Mesodermal cell (in vitro differentiated cells): ENCODE measurements around the gene GPRIN2. TPM values are rescaled to one million over a fixed set of nuclear protein-coding genes. Genes with fewer than 3 reads are reported as not detected.
"Not testable (repeated sequence)": the region's sequence is repeated elsewhere in the genome, so short reads cannot be mapped to it uniquely, and the experiment has no call there.

ENCODE experiments used
- H3K27ac ChIP-seq: 2 replicates; pipeline ENCODE4 v1.7.0; 2013; ENCODE audit warnings: mild to moderate bottlenecking, low read depth, low read length, moderate library complexity; ENCODE audit not compliant: severe bottlenecking
- H3K36me3 ChIP-seq: 2 replicates; pipeline ENCODE4 v1.7.1; 2013; ENCODE audit warnings: mild to moderate bottlenecking, low read length, moderate library complexity; ENCODE audit not compliant: control insufficient read depth, insufficient read depth
- H3K4me1 ChIP-seq: one replicate; pipeline ENCODE4 v1.7.1; 2013; ENCODE audit warnings: mild to moderate bottlenecking, low read length; ENCODE audit not compliant: insufficient read depth, control insufficient read depth, poor library complexity, severe bottlenecking
- H3K4me3 ChIP-seq: 2 replicates; pipeline ENCODE4 v1.7.0; 2013; ENCODE audit warnings: low read length, control low read depth, mild to moderate bottlenecking; ENCODE audit not compliant: insufficient read depth, poor library complexity, severe bottlenecking; ENCODE audit errors: extremely low read depth
- H3K9me3 ChIP-seq: 2 replicates; pipeline ENCODE4 v1.7.1; 2013; ENCODE audit warnings: mild to moderate bottlenecking, low read length, moderate library complexity; ENCODE audit not compliant: control insufficient read depth
- WGBS, 2 experiments: methylation state at CpG; one replicate each; pipeline ENCODE4 v1.1.5; 2013; ENCODE audit warnings: missing lambda C conversion rate in 2 of 2; ENCODE audit not compliant: insufficient coverage in 2 of 2; 5-methylcytosine and 5-hydroxymethylcytosine counted together
- polyA plus RNA-seq, 2 experiments: library from polyadenylated mRNA; stranded (reverse); fragments of 50-300 nt; gene quantifications; one replicate each; pipeline ENCODE4 v1.2.3, GENCODE V29; 2013

Gene GPRIN2
- polyA plus RNA-seq (2013, experiment 1 of 2), result 2.2 TPM
- polyA plus RNA-seq (2013, experiment 2 of 2), result 1.9 TPM

GRCh38 chr10:46556515-46557318 is at the start of gene GPRIN2:
GPRIN2 (minus strand) TSS chr10:46556658; CDS start chr10:46550736, 5,922 bp downstream.
- Histone ChIP-seq H3K9me3 (no peaks in the 10 kb centered on the region), H3K4me1 (peaks cover 9% of the 10 kb centered on the region), H3K4me3 (peak within 1 kb of the TSS; percentile 54), H3K36me3 (no peaks in the 10 kb centered on the region), H3K27ac (no peak within 1 kb of the TSS)
- whole genome bisulfite sequencing, 2 experiments, result 5 to 6% methylated on average over 69 to 70 of the region's 74 CpGs

GRCh38 chr10:46600516-46600915 is 44.1 kb upstream of the GPRIN2 start:
- not testable (repeated sequence) for H3K27ac ChIP-seq, H3K36me3 ChIP-seq, H3K4me1 ChIP-seq, H3K9me3 ChIP-seq, H3K4me3 ChIP-seq
- WGBS, 2 experiments, result no CpG with 5 or more reads among the region's 1 CpG

- not testable (repeated sequence) for H3K27ac ChIP-seq, H3K36me3 ChIP-seq, H3K4me1 ChIP-seq, H3K9me3 ChIP-seq
- no CpG with 5 or more reads among the region's 44 CpGs for WGBS, 2 experiments
- peak overlapping the region; percentile 19 for H3K4me3 ChIP-seq
Measured at GRCh38 chr10:46597616-46598246, 41.3 kb upstream of the GPRIN2 start.

- H3K9me3 ChIP-seq, H3K27ac ChIP-seq, H3K4me3 ChIP-seq, H3K36me3 ChIP-seq, H3K4me1 ChIP-seq: not testable (repeated sequence)
- WGBS, 2 experiments, result no CpG with 5 or more reads among the region's 4 CpGs
Measured at GRCh38 chr10:46596570-46596969, 40.1 kb upstream of the GPRIN2 start.

- no CpG with 5 or more reads among the region's 6 CpGs for WGBS, 2 experiments
- H3K27ac ChIP-seq, H3K4me1 ChIP-seq, H3K4me3 ChIP-seq, H3K36me3 ChIP-seq, H3K9me3 ChIP-seq: not testable (repeated sequence)
Measured at GRCh38 chr10:46594453-46595063, 38.1 kb upstream of the GPRIN2 start.

GRCh38 chr10:46593307-46593706 is 36.8 kb upstream of the GPRIN2 start:
- no CpG with 5 or more reads among the region's 13 CpGs for WGBS, 2 experiments
- H3K4me1 ChIP-seq, result not testable (repeated sequence)

GRCh38 chr10:46591053-46591452 is 34.6 kb upstream of the GPRIN2 start:
- not testable (repeated sequence) for H3K9me3 ChIP-seq, H3K27ac ChIP-seq, H3K4me1 ChIP-seq, H3K36me3 ChIP-seq, H3K4me3 ChIP-seq
- no CpG with 5 or more reads among the region's 8 CpGs for WGBS, 2 experiments

More at GRCh38 chr10:46593307-46593706, 36.8 kb upstream of the GPRIN2 start:
- H3K36me3 ChIP-seq, H3K9me3 ChIP-seq, H3K4me3 ChIP-seq, H3K27ac ChIP-seq: not testable (repeated sequence)

- not testable (repeated sequence) for H3K27ac ChIP-seq, H3K9me3 ChIP-seq, H3K4me3 ChIP-seq, H3K36me3 ChIP-seq, H3K4me1 ChIP-seq
- WGBS, 2 experiments, result no CpG with 5 or more reads among the region's 3 CpGs
Measured at GRCh38 chr10:46589589-46589988, 33.1 kb upstream of the GPRIN2 start.

- not testable (repeated sequence) for H3K9me3 ChIP-seq, H3K36me3 ChIP-seq, H3K4me3 ChIP-seq, H3K4me1 ChIP-seq, H3K27ac ChIP-seq
- WGBS, 2 experiments, result no CpG with 5 or more reads among the region's 3 CpGs
Measured at GRCh38 chr10:46588221-46588620, 31.8 kb upstream of the GPRIN2 start.

GRCh38 chr10:46587546-46587945 is 31.1 kb upstream of the GPRIN2 start:
- no CpG with 5 or more reads among the region's 24 CpGs for WGBS, 2 experiments
- not testable (repeated sequence) for H3K27ac ChIP-seq, H3K9me3 ChIP-seq, H3K4me3 ChIP-seq, H3K4me1 ChIP-seq, H3K36me3 ChIP-seq

- not testable (repeated sequence) for H3K4me1 ChIP-seq, H3K27ac ChIP-seq, H3K36me3 ChIP-seq, H3K4me3 ChIP-seq, H3K9me3 ChIP-seq
- no CpG with 5 or more reads among the region's 13 CpGs for WGBS, 2 experiments
Measured at GRCh38 chr10:46585246-46585645, 28.8 kb upstream of the GPRIN2 start.
